ENCODE measurements around the gene PRMT7. TPM values are rescaled to one million over a fixed set of nuclear protein-coding genes. Genes with fewer than 3 reads are reported as not detected.

PRMT7 gene
- total RNA-seq, 1 donor from 2014 or later = 30.0 TPM

- ATAC-seq (peak; percentile 11), DNase-seq (no peak)
- no peaks in the 10 kb centered on the region for H3K27me3 ChIP-seq
- TF ChIP-seq CTCF (IDR thresholded peaks at IDR 0.05) = no peak
- no peak overlapping the region for H3K4me3 ChIP-seq
- H3K4me1 ChIP-seq = no peaks in the 10 kb centered on the region
- H3K27ac ChIP-seq = no peak overlapping the region
- intact Hi-C loops (cut with DNase I) = no loop called here
- H3K36me3 ChIP-seq = no peaks in the 10 kb centered on the region
- H3K9me3 ChIP-seq = no peaks in the 10 kb centered on the region
These were observed 59.1 kb downstream of the PRMT7 start for GRCh38 chr16:68369697-68370580.

GRCh38 chr16:68370581-68371275, 59.9 kb downstream of the PRMT7 start:
- Histone ChIP-seq H3K9me3 (no peaks in the 10 kb centered on the region), H3K4me3 (no peak overlapping the region), H3K4me1 (no peaks in the 10 kb centered on the region), H3K27me3 (no peaks in the 10 kb centered on the region), H3K27ac (no peak overlapping the region), H3K36me3 (no peaks in the 10 kb centered on the region)
- ATAC-seq (no peak), DNase-seq (no peak)
- intact Hi-C loops (cut with DNase I) = no loop called here
- TF ChIP-seq CTCF (IDR thresholded peaks at IDR 0.05) = no peak

GRCh38 chr16:68371276-68371651, 60.4 kb downstream of the PRMT7 start:
- Histone ChIP-seq H3K4me3 (no peak overlapping the region), H3K36me3 (no peaks in the 10 kb centered on the region), H3K27ac (no peak overlapping the region), H3K9me3 (no peaks in the 10 kb centered on the region), H3K4me1 (no peaks in the 10 kb centered on the region), H3K27me3 (no peaks in the 10 kb centered on the region)
- DNase-seq (no peak), ATAC-seq (no peak)
- no peak for TF ChIP-seq CTCF (IDR thresholded peaks at IDR 0.05)
- intact Hi-C loops (cut with DNase I) = no loop called here

- no peaks in the 10 kb centered on the region for H3K27me3 ChIP-seq
- no peaks in the 10 kb centered on the region for H3K4me1 ChIP-seq
- no peak for ATAC-seq
- no peaks in the 10 kb centered on the region for H3K9me3 ChIP-seq
- H3K27ac ChIP-seq = no peak overlapping the region
- DNase-seq = no peak
- no peak overlapping the region for H3K4me3 ChIP-seq
- intact Hi-C loops (cut with DNase I) = no loop called here
- no peaks in the 10 kb centered on the region for H3K36me3 ChIP-seq
- TF ChIP-seq CTCF (IDR thresholded peaks at IDR 0.05) = no peak
These were observed 61.0 kb downstream of the PRMT7 start for GRCh38 chr16:68371706-68372380.

- H3K4me1 ChIP-seq = no peaks in the 10 kb centered on the region
- H3K36me3 ChIP-seq = no peaks in the 10 kb centered on the region
- no peak for ATAC-seq
- H3K27me3 ChIP-seq = no peaks in the 10 kb centered on the region
- H3K9me3 ChIP-seq = no peaks in the 10 kb centered on the region
- no peak overlapping the region for H3K4me3 ChIP-seq
- no peak for DNase-seq
- intact Hi-C loops (cut with DNase I) = no loop called here
- H3K27ac ChIP-seq = no peak overlapping the region
- TF ChIP-seq CTCF (IDR thresholded peaks at IDR 0.05) = no peak
These were observed 61.5 kb downstream of the PRMT7 start for GRCh38 chr16:68372381-68372720.

All from upper lobe of right lung (tissue), 1 donor.